Gastrocnemius medialis (tissue), 4 donors: Measurements from ENCODE around the gene TNK1. TPM values are rescaled to one million over a fixed set of nuclear protein-coding genes. Genes with fewer than 3 reads are reported as not detected.

Experiments used
- ATAC-seq, 2 donors: fragments of 150-250 bp; one replicate each; pipeline ENCODE4 v1.9.1; 2016
- DNase-seq, 2 donors: peaks; one replicate each; pipeline ENCODE4 v3.0.0-alpha.2; 2019
- H3K27ac ChIP-seq, 4 donors: fragments of 200-600 bp; sonication (generic); 1 replicate in 1 of 4; 2 replicates in 3 of 4; pipeline ENCODE4 v1.5.1; 2016 to 2018; ENCODE audit warnings: mild to moderate bottlenecking in 2 of 4, moderate library complexity in 1 of 4
- H3K27me3 ChIP-seq, 3 donors: fragments of 200-600 bp; sonication (generic) in 2 of 3; 1 replicate in 1 of 3; 2 replicates in 2 of 3; pipeline versions ENCODE4 v1.5.1 to v1.6.0; 2016 to 2019; ENCODE audit warnings: mild to moderate bottlenecking in 1 of 3, moderate library complexity in 1 of 3
- H3K36me3 ChIP-seq, 2 donors: fragments of 200-600 bp; sonication (generic) in 1 of 2; one replicate each; pipeline ENCODE4 v1.5.1; 2017 to 2018
- H3K4me1 ChIP-seq, 2 donors: fragments of 200-600 bp; sonication (generic) in 1 of 2; one replicate each; pipeline ENCODE4 v1.5.1; 2016 to 2017; ENCODE audit warnings: mild to moderate bottlenecking in 2 of 2
- H3K4me3 ChIP-seq, 4 donors: fragments of 200-600 bp; sonication (generic) in 3 of 4; 1 replicate in 1 of 4; 2 replicates in 3 of 4; pipeline ENCODE4 v1.5.1; 2016 to 2019; ENCODE audit warnings: mild to moderate bottlenecking in 2 of 4
- H3K9me3 ChIP-seq, 3 donors: fragments of 200-600 bp; sonication (generic) in 2 of 3; 1 replicate in 1 of 3; 2 replicates in 2 of 3; pipeline ENCODE4 v1.5.1; 2016 to 2019
- POLR2A ChIP-seq, 2 donors: fragments of 450-650 bp; IDR thresholded peaks; one replicate each; pipeline ENCODE4 v1.6.1; 2017; ENCODE audit warnings: antibody characterized with exemption in 2 of 2, mild to moderate bottlenecking in 2 of 2, moderate library complexity in 2 of 2
- in situ Hi-C, 4 donors: fragments of 200-750 bp; cut with MboI; loops; one replicate each; pipeline versions ENCODE4 v1.15.0 to v1.8.0; 2017; ENCODE audit warnings: low sequenced_read_pairs in 4 of 4
- intact Hi-C: fragments of 100-400 bp; cut with DNase I; formaldehyde crosslinking; loops from one replicate; pipeline ENCODE4 v1.15.1; 2023; ENCODE audit warnings: low total_unique reads
- total RNA-seq, 4 donors: library from RNA; depleted of rRNA; stranded (reverse); fragments of >200 nt; gene quantifications; one replicate each; pipeline versions ENCODE4 v1.1.0 to v1.2.3, GENCODE V29; 2016
- TF ChIP-seq, protein P1 (sequence below), 5 experiments: fragments of 450-650 bp in 3 of 5; fragments of 200-600 bp in 2 of 5; sonication (generic) in 2 of 5; IDR thresholded peaks in 4 of 5; conservative IDR thresholded peaks in 1 of 5; 1 replicate in 4 of 5; 2 replicates in 1 of 5; pipeline ENCODE4 v1.5.1; 2016 to 2019; ENCODE audit warnings: antibody characterized with exemption in 5 of 5, mild to moderate bottlenecking in 3 of 5, moderate library complexity in 3 of 5

Gene TNK1
- total RNA-seq, 4 donors from 2014 or later = 0.13 to 2.2 TPM; not detected in 2

DNA sequence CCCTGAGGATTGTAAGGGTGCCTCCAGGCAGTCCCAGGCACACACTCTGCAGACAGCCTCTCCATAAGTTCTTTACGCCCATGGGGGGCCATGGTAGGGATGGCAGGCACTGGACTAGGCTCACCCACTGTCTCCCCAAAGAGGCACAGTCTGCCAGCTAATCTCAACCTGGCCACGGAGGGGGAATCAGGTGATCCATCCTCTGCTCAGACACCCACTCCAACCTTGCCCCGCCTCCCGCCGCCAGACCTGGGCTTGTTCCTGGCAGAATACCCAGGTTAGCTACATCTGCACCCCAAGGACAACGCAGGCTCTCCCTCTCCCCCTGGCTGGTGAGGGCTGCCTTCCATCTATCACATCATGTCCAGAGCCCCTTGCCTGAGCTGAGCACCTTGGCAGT lies 28.0 kb downstream of the TNK1 start:
- H3K4me3 ChIP-seq = no peak overlapping the region
- in situ Hi-C loops = no loop called here
- TF ChIP-seq, protein P1, sequence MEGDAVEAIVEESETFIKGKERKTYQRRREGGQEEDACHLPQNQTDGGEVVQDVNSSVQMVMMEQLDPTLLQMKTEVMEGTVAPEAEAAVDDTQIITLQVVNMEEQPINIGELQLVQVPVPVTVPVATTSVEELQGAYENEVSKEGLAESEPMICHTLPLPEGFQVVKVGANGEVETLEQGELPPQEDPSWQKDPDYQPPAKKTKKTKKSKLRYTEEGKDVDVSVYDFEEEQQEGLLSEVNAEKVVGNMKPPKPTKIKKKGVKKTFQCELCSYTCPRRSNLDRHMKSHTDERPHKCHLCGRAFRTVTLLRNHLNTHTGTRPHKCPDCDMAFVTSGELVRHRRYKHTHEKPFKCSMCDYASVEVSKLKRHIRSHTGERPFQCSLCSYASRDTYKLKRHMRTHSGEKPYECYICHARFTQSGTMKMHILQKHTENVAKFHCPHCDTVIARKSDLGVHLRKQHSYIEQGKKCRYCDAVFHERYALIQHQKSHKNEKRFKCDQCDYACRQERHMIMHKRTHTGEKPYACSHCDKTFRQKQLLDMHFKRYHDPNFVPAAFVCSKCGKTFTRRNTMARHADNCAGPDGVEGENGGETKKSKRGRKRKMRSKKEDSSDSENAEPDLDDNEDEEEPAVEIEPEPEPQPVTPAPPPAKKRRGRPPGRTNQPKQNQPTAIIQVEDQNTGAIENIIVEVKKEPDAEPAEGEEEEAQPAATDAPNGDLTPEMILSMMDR (IDR thresholded peaks at IDR 0.05 in 4 of 5, conservative IDR thresholded peaks at IDR 0.05 in 1 of 5) = no peak
- no peak for TF ChIP-seq POLR2A (IDR thresholded peaks at IDR 0.05)
- H3K27me3 ChIP-seq = no peaks in the 10 kb centered on the region
- DNase-seq (no peak), ATAC-seq (no peak)
- H3K36me3 ChIP-seq = no peaks in the 10 kb centered on the region
- intact Hi-C loops = loop anchor here (10.0 kb wide), 1 partner anchor 276 kb away; the partner anchor contains the start of genes TP53 and WRAP53
- H3K27ac ChIP-seq = no peak overlapping the region
- peaks cover 3 to 9% of the 10 kb centered on the region in 2 donors for H3K4me1 ChIP-seq
- no peaks in the 10 kb centered on the region for H3K9me3 ChIP-seq

DNA sequence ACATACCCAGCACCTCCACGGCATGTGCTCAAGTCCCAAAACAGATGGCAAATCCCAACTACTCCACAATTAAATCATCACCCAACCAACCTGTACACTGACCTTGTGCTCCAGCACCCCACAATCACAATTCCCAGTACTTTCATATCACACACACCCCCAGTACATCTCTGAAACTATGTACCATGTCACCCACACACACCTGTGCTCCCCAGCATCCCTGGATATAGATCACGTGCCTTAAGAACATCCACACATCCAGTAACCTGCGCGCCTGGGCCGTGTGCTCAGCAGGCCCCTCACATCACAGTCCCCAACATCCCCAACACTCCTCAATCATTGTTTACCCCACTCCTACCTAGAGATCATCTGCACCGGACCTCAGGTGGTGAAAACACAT lies 28.8 kb downstream of the TNK1 start:
- intact Hi-C loops = loop anchor here (10.0 kb wide), 1 partner anchor 275 kb away; the partner anchor contains the start of genes TP53 and WRAP53
- no peaks in the 10 kb centered on the region for H3K36me3 ChIP-seq
- H3K4me3 ChIP-seq = no peak overlapping the region
- no peaks in the 10 kb centered on the region for H3K27me3 ChIP-seq
- no peak overlapping the region for H3K27ac ChIP-seq
- no peak for ATAC-seq
- in situ Hi-C loops = no loop called here
- no peak for TF ChIP-seq POLR2A (IDR thresholded peaks at IDR 0.05)
- H3K4me1 ChIP-seq = peaks cover 3 to 9% of the 10 kb centered on the region in 2 donors
- DNase-seq = no peak
- H3K9me3 ChIP-seq = no peaks in the 10 kb centered on the region

DNA sequence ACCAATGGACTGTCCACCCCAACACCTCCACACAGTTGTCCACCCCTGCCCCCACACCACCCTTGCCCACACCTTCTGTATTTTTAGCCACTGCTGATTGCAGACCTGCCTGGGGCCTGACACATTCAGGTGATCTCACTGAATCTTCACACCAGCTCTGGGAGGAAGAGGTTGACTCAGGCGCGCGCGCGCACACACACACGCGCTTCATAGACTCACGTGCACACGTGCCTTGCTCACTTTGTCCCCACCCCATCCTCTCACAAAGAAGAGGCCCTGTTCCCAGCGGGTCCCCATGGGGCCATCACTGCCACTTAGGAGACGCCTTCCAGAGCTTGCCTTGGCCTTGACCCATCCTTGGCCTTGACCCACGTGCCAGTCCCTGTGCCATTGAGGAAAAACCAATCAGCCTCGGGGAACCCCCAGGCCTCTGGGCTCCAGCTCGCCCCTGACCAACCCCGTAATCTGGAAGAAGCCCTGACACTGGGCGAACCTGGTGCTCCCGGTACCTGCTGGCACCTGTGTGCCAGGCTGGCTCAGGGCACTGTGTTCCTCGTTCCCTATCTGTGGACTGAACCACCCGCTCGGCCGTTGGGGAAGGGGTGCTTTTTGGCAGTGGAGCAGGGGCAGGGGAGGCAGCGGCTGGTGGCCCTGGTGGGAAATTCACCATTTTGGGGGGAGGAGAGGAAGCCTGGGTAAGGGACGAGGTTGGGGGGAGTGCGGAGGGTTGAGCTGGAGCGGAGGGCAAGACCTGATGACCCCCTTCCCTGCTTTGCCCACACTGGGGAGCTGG lies 29.9 kb downstream of the TNK1 start:
- in situ Hi-C loops = no loop called here
- no peaks in the 10 kb centered on the region for H3K36me3 ChIP-seq

DNA sequence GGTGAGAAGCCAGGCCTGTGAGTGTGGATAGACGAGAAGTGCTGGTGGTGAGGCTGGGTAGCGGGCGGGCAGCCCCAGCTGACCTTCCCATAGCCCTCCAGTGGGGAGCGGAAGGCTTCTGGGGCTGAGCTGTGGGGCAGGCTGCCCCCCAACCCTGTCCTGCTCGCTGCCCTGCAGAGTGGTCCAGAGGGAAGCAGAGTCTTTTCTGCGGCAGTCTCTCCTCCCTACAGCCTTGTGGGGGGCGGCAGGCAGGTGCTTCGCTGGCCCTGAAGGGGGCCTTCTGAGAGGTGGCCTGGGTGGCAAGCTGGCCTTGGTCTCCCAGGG lies 30.5 kb downstream of the TNK1 start:
- intact Hi-C loops = no loop called here
- DNase-seq = no peak
- Histone ChIP-seq H3K4me1 (no peaks in the 10 kb centered on the region), H3K9me3 (no peaks in the 10 kb centered on the region), H3K27me3 (no peaks in the 10 kb centered on the region), H3K4me3 (no peak overlapping the region), H3K36me3 (no peaks in the 10 kb centered on the region), H3K27ac (no peak overlapping the region)
- in situ Hi-C loops = no loop called here
- TF ChIP-seq, protein P1 (IDR thresholded peaks at IDR 0.05 in 4 of 5, conservative IDR thresholded peaks at IDR 0.05 in 1 of 5) = no peak
- TF ChIP-seq POLR2A (IDR thresholded peaks at IDR 0.05) = no peak
- no peak for ATAC-seq

More for the DNA sequence above, 29.9 kb downstream of the TNK1 start:
- H3K4me3 ChIP-seq = no peak overlapping the region
- H3K9me3 ChIP-seq = no peaks in the 10 kb centered on the region
- no peak for DNase-seq
- ATAC-seq = no peak
- intact Hi-C loops = no loop called here
- H3K27ac ChIP-seq = no peak overlapping the region
- no peaks in the 10 kb centered on the region for H3K27me3 ChIP-seq
- H3K4me1 ChIP-seq = peaks cover 0 to 3% of the 10 kb centered on the region in 2 donors
- no peak for TF ChIP-seq POLR2A (IDR thresholded peaks at IDR 0.05)
- TF ChIP-seq, protein P1 (IDR thresholded peaks at IDR 0.05 in 4 of 5, conservative IDR thresholded peaks at IDR 0.05 in 1 of 5) = no peak

DNA sequence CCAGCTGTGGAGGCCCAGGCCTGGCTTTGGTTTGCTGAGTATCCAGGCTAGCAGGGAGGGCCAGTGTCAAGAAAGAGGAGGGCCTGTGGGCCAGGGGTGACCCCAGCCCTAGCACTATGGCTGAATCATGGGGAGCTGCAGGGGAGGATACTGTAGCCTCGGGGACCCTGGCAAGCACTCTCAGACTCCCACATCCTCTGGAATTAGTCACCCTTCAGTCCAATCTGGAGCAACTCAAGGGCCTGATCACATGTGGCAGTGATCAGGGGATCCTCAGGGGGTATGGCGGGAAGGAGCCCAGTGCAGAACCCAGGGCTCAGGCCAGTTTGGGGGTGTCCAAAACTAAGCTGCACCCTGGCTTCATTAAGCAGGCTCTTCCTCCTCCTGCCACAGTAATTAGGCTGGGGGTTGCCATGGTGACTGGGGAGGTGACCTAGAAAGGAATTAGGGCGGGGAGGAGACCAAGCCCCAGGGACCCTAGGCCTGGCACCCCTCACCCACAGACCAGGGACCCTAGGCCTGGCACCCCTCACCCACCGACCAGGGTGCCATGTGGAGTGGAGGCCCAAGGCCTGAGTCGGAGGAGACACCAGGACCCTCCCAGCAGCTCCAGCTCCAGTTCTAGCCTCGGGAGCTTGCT lies 32.6 kb downstream of the TNK1 start:
- DNase-seq (no peak), ATAC-seq (no peak)
- no peak overlapping the region for H3K4me3 ChIP-seq
- intact Hi-C loops = no loop called here
- no peaks in the 10 kb centered on the region for H3K36me3 ChIP-seq
- H3K27me3 ChIP-seq = no peaks in the 10 kb centered on the region
- H3K4me1 ChIP-seq = no peaks in the 10 kb centered on the region
- no peak for TF ChIP-seq POLR2A (IDR thresholded peaks at IDR 0.05)
- TF ChIP-seq, protein P1 (IDR thresholded peaks at IDR 0.05 in 4 of 5, conservative IDR thresholded peaks at IDR 0.05 in 1 of 5) = no peak
- in situ Hi-C loops = no loop called here
- no peaks in the 10 kb centered on the region for H3K9me3 ChIP-seq
- H3K27ac ChIP-seq = no peak overlapping the region
